VCaP (cell line): ENCODE measurements around the gene ZRSR2.

Experiments
- H3K27ac ChIP-seq: fragments of 450-650 bp; 2 replicates; pipeline ENCODE4 v1.5.1; 2017
- CTCF ChIP-seq: fragments of 450-650 bp; conservative IDR thresholded peaks from 2 replicates; pipeline ENCODE4 v1.5.1; 2017; ENCODE audit warnings: mild to moderate bottlenecking, moderate library complexity

Gene ZRSR2

DNA sequence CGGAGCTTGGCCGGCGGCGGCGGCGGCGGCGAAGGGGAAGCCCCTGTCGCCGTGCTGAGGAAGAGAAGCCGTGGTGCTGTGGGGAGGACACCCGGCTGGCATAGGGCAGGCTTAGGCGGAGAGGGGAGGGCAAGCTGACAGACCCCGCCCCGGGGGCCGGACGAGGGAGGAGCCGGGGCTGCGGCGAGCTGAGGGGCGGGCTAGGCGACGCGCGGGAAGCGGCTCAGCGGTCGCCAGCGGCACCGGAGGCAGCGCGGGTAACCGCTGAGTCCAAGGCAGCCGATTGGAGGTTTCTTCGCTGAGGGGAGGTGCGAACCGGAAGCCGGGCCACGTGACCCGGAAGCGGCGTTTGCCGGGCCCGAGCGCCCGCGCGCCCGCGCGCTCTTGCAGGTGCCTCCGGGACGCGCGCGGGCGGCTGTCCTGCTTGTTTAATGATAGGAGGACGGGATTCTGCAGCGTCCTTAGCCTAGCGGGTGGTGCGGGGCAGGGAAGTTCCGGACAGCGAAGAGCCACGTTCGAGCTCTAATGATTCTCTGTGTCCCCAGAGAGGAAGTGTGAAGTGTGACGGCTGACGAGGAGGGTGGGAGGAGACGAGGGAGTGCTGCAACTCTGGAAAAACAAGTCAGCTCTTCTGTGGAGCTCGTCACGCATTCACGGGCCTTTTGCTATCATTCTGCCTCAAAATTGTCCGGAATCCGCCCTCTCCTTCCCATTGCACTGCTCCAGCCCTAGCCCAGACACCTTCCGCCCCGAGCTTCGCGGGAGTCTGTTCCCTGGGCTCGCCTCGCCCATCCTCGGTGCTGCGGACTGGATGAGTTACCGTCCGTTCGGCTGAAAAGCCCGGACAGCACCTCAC, 64.7 kb downstream of the ZRSR2 start, which contains the start of gene AP1S2:
TSS of gene AP1S2 (minus strand) at position 102 of the 856 bp plus-strand sequence. CDS start 2,289 bp downstream, outside the sequence.
- peak within 1 kb of the TSS; percentile 83 for H3K27ac ChIP-seq
- no peak for TF ChIP-seq CTCF

DNA sequence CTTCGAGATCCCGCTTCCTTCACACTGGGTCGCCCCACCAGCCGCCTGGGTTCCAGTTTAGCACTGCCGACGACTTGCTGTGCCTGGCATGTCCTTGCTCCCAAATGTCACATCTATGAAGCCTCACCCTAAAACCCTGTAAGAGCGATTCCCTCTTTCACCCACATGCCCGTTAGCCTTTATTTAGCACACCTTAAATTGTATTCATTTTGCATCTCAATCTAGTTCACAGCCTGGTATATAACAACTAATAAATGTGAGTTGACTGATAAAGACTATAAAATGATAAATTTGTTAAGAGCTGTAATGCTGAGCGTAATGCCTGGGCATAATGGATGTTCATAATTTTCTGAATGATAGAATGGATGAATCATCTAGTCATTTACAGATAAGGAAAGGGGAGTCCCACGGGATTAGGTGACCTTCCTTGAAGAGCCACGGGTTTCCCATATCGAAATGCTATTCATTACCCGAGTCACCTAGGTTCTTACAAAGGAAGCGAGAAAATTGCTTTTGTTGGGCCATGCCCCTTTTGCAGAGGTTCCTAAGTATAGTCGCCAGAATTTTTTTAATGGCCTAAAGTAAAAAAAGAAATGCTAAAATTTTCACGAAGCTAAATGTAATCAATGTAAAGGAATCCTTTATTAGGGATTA, 65.4 kb downstream of the ZRSR2 start:
- TF ChIP-seq CTCF, result no peak
- peak overlapping the region; percentile 83 for H3K27ac ChIP-seq

DNA sequence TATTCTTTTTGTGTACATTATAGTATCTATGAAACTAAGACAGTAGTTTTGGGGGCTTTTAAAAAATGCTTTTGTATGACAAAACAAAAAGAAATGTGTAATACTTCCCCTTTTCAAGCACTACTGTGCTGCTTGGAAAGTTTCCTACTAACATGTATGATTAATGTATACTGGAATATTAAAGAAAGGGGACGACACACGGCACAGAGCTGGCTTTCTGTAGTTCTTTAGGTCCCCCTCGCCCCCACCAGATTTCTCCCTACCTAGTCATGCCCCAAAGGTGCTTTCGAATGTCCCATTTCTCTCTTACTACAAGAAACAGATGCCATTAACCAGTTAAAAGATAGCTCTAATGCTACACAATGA, 65.9 kb downstream of the ZRSR2 start:
- H3K27ac ChIP-seq, result peak overlapping the region; percentile 83
- TF ChIP-seq CTCF, result no peak

GRCh38 chrX:15856636-15857035, 66.4 kb downstream of the ZRSR2 start:
- no peak for TF ChIP-seq CTCF
- H3K27ac ChIP-seq, result peak overlapping the region; percentile 83

DNA sequence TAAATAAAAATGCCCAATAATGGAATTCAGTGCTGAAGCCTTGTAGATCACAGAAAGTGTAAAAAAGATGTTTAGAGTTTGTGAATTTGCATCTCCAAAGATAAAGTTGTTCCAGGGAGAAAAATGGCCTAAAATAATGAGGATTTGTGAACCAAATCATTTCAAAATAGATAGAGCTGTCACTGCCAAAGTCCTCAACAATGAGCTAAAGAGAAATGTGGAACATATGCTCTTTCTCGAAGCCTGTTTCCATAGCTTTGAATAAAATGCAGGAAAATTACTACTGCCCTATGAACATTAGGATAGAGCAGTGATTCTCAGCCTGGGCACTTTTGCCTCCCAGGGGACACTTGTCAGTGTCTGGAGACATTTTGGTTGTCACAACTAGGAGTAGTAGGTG, 67.8 kb downstream of the ZRSR2 start:
- no peak overlapping the region for H3K27ac ChIP-seq
- TF ChIP-seq CTCF, result no peak

- no peak overlapping the region for H3K27ac ChIP-seq
- no peak for TF ChIP-seq CTCF
Measured at GRCh38 chrX:15860921-15861320, 70.6 kb downstream of the ZRSR2 start.

DNA sequence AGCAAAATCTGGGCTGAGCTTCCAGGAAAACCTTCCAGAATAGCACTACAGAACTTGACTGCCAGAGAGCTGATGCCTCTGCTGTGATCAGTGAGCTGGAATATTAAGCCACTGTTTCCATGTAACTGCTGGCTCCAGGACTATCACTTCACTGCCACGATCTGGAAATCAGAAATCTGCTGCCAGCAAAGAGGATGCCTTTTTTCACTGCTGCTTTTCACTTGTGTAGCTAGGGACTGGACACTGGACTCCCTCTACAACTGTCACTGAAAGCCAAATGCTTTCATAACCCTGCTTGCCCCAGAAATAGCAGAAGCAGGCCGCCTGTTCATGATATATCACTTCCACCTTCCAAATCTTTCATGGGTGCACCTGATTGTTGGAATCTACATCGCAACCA, 73.7 kb downstream of the ZRSR2 start:
- H3K27ac ChIP-seq, result no peak overlapping the region
- TF ChIP-seq CTCF, result no peak
